ENCODE measurements around the gene ZMYND15.
"Not testable (repeated sequence)": the region's sequence is repeated elsewhere in the genome, so short reads cannot be mapped to it uniquely, and the experiment has no call there.

ZMYND15 gene

DNA sequence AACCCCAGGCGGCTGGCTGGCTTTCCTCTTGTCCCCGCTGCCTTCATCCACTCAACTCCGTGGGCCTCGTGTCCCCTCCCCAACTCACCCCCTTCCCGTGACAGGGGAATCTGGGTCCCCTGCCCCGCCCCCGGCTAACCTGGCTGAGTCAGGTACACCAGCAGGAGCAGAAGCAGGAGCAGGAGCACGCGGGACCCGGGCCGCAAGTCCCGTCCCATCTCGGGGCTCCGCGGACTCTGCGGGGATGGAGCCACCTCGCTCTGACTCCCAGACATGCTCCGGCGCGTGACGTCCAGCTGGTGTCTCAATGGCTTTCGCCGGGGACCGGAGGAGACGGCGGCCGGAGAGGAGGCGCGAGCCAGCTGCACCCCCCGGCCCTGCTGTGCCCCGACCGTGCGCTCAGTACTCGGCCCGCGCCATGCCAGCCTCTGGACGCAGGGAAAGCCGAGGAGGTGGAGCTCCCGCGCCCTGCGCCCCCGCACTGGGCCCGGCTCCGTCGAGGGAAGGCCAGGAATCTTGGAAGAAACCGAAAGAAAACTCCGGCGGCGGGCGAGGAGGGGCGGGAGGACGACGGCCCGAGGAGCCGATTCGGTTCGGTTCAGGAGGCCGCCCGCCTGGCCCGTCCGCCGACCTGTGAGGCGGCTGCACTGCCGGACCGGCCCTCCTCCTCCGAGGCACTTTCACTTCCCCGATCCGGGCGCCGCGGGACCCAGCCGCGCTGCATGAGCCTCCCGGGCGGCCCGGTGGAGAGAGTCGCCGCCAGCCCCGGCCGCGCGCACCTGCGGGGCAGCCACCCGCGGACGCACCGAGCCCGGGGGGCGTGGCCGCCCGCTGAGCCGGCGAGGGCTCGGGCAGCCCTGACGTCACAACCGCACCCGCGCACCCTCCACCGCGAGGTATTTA is at the start of gene ZMYND15, which contains the start of gene CXCL16:
ZMYND15 (plus strand) TSS at position 712 of the 903 bp plus-strand sequence. CDS start 716 bp downstream, outside the sequence.
CXCL16 (minus strand) TSS at position 807 of the 903 bp plus-strand sequence; CDS start at position 218, 589 bp downstream.
- peak in 1 of 2 experiments; percentile 18 for DNase-seq

DNA sequence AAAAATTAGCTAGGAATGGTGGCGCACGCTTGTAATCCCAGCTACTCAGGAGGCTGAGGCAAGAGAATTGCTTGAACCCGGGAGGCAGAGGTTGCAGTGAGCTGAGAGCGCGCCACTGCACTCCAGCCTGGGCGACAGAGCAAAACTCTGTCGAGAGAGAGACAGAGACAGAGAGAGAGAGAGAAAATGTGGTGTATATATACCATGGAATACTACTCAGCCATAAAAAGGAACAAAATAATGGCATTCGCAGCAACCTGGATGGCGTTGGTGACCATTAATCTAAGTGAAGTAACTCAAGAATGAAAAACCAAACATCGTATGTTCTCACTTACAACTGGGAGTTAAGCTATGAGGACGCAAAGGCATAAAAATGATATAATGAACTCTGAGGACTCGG is 49.8 kb upstream of the ZMYND15 start:
- not testable (repeated sequence) for DNase-seq

- DNase-seq: no peak
Observed at GRCh38 chr17:4690745-4691144, 48.9 kb upstream of the ZMYND15 start.

- no peak for DNase-seq
Observed at GRCh38 chr17:4691686-4692085, 47.9 kb upstream of the ZMYND15 start.

GRCh38 chr17:4693416-4693815 is 46.2 kb upstream of the ZMYND15 start:
- DNase-seq: no peak

GRCh38 chr17:4696437-4696805 is 43.2 kb upstream of the ZMYND15 start:
- DNase-seq: no peak

DNA sequence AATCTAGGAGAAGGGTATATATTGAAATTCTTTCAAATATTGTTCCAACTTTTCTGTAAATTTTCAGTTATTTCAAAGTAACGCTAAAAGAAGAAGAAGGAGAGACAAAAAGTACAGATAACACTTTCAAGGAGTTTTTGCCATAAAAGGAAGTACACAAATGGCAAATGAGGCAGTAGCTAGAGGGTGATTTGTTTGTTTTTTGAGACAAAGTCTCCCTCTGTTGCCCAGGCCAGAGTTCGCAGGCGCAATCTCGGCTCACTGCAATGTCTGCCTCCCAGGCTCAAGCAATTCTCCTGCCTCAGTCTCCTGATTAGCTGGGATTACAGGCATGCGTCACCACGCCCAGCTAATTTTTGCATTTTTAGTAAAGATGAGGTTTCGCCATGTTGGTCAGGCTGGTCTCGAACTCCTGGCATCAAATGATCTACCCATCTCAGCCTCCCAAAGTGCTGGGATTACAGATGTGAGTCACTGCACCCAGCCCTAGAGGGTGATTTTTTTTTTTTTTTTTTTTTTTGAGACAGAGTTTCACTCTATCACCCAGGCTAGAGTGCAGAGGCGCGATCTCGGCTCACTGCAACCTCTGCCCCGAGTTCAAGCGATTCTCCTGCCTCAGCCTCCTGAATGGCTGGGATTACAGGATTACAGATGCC is 40.1 kb upstream of the ZMYND15 start:
- DNase-seq: not testable (repeated sequence)

DNA sequence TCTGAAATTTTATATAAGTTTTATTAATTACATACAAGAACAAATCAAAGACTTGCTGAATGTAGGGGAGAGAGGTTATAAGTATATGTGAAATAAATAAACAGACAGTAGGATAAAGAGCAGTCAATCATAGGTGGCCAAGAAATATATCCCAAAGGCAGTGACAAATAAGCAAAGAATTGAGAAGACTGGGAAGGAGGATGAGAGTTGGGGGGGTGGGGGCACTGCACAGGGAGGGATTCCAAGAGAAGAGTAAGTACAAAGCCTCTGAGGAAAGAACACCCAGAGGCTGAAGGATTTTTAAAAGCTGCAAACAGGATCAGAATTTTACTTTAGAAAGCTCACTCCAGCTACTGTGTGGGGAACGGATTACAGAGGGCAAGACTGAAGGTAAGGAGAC is 38.5 kb upstream of the ZMYND15 start:
- DNase-seq: no peak

GRCh38 chr17:4703330-4703691 is 36.3 kb upstream of the ZMYND15 start:
- no peak for DNase-seq

- not testable (repeated sequence) for DNase-seq
Observed at GRCh38 chr17:4704574-4704907, 35.1 kb upstream of the ZMYND15 start.

- no peak for DNase-seq
Observed at GRCh38 chr17:4704991-4705390, 34.6 kb upstream of the ZMYND15 start.

- no peak for DNase-seq
Observed at GRCh38 chr17:4706121-4706520, 33.5 kb upstream of the ZMYND15 start.

DNA sequence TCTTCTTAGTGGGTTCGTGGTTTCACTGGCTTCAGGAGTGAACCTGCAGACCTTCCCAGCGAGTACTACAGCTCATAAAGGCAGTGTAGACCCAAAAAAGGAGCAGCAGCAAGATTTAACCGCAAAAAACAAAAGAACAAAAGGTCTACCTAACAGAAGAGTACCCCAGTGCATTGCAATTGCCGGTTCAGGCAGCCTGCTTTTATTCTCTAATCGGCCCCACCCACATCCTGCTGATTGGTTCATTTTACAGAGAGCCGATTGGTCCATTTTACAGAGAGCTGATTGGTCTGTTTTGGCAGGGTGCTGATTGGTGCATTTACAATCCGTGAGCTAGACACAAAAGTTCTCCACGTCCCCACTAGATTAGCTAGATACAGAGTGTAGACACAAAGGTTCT is 31.2 kb upstream of the ZMYND15 start:
- peak in 1 of 2 experiments; percentile 17 for DNase-seq

DNA sequence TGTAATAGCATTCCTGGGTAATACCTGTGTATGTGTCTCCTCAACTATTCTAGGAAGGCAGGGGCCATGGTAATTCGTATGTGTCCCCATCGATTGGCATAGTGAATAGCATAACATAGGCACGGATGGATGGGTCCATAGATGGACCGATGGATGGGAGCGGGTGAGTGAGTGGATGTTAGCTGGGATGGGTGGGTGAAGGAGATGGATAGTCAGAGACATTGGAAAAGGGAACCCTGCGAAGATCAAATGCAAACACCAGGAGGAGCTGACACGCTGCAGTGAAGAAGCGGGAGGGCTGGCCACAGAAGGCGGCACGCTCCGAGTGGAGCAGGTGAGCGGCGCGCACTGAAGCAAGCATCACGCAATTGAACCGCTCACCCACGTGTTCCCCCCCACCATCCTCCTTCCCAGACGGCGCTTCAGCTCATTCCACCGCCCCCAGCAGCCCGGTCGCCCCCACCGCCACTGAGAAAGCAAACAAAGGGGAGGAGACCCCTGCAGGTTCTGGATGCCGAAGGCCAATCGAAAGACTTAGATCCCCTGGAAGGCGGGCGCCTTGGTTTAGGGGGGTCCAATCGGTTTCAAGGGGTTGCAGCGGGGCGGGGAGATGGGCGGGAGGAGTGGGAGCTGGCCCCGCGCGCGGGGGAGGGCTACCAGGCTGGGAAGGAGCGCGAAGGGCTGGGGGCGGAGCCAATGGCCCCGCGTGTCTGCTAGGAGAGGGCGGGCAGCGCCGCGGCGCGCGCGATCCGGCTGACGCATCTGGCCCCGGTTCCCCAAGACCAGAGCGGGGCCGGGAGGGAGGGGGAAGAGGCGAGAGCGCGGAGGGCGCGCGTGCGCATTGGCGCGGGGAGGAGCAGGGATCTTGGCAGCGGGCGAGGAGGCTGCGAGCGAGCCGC is 29.6 kb upstream of the ZMYND15 start, which contains the start of gene ARRB2:
ARRB2 (plus strand) TSS at position 839 of the 899 bp plus-strand sequence. CDS start 90 bp downstream, outside the sequence.
- peak; percentile 93 to 97 for DNase-seq

GRCh38 chr17:4710693-4711634 is 28.7 kb upstream of the ZMYND15 start:
- no peak for DNase-seq

- no peak for DNase-seq
Observed at GRCh38 chr17:4711661-4712181, 27.9 kb upstream of the ZMYND15 start.

GRCh38 chr17:4712526-4712925 is 27.1 kb upstream of the ZMYND15 start:
- no peak for DNase-seq

DNA sequence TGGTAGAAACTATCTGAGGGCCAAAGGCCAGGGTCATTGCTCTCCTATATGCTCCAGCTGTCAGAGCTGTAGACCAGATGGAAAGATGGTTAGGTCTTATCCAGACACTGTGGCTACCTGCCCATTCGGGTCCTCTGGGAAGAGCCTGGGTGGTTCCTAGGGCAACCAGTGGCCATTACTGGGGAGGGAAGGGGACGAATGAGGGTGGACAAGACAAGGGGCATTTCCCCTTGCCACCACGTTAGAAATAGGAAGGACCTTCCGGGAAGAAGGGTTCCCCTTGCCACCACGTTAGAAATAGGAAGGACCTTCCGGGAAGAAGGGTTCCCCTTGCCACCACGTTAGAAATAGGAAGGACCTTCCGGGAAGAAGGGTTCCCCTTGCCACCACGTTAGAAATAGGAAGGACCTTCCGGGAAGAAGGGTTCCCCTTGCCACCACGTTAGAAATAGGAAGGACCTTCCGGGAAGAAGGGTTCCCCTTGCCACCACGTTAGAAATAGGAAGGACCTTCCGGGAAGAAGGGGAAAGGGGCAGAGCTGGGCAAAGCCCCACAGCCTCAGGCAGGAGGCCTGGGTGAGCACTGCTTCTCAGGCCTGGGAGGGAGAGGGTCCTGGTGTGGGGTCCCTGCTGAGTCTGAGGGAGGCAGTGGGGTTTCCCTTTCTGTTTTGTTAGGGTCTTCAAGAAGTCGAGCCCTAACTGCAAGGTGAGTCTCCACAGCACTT is 25.1 kb upstream of the ZMYND15 start:
- DNase-seq: not testable (repeated sequence)

GRCh38 chr17:4715063-4715744 is 24.4 kb upstream of the ZMYND15 start:
- no peak for DNase-seq

- DNase-seq: no peak
Observed at GRCh38 chr17:4716081-4716480, 23.6 kb upstream of the ZMYND15 start.
